Choroid plexus epithelial cell (primary cell): Measurements from ENCODE around the gene WDR13.

ENCODE experiments used
- DNase-seq: peaks from one replicate; pipeline ENCODE4 v3.0.0-alpha.2; 2010; ENCODE audit warnings: low read depth
- H3K4me3 ChIP-seq: 2 replicates; pipeline ENCODE4 v1.5.1; 2011; ENCODE audit warnings: low read depth, mild to moderate bottlenecking, control low read depth, low read length, moderate library complexity
- CTCF ChIP-seq: conservative IDR thresholded peaks from 2 replicates; pipeline ENCODE4 v1.5.1; 2011; ENCODE audit warnings: low read depth, mild to moderate bottlenecking, control low read depth, inconsistent platforms, low read length, moderate library complexity

The WDR13 gene

GRCh38 chrX:48592971-48593370, 4.3 kb upstream of the WDR13 start:
- no peak overlapping the region for H3K4me3 ChIP-seq
- TF ChIP-seq CTCF = no peak
- DNase-seq = no peak

- H3K4me3 ChIP-seq = no peak overlapping the region
- TF ChIP-seq CTCF = no peak
- no peak for DNase-seq
These were observed 1.4 kb upstream of the WDR13 start for GRCh38 chrX:48595929-48596328.

GRCh38 chrX:48598614-48599013, 1.3 kb downstream of the WDR13 start:
- H3K4me3 ChIP-seq = peak overlapping the region; percentile 68
- TF ChIP-seq CTCF = no peak
- DNase-seq = no peak

- no peak overlapping the region for H3K4me3 ChIP-seq
- DNase-seq = no peak
- TF ChIP-seq CTCF = no peak
These were observed 2.0 kb downstream of the WDR13 start for GRCh38 chrX:48599341-48599740.

GRCh38 chrX:48600226-48600625, 2.9 kb downstream of the WDR13 start:
- H3K4me3 ChIP-seq = no peak overlapping the region
- TF ChIP-seq CTCF = no peak
- no peak for DNase-seq

- H3K4me3 ChIP-seq = no peak overlapping the region
- no peak for DNase-seq
- no peak for TF ChIP-seq CTCF
These were observed 4.6 kb downstream of the WDR13 start for GRCh38 chrX:48601741-48602394.

GRCh38 chrX:48604701-48605100, 7.4 kb downstream of the WDR13 start:
- no peak overlapping the region for H3K4me3 ChIP-seq
- no peak for DNase-seq
- no peak for TF ChIP-seq CTCF
